Stimulated activated naive CD8-positive, alpha-beta T cell treated with anti-CD3 and anti-CD28 coated beads, Interleukin-15, amount 100 ng/mL, for 72 hours (primary cell): ENCODE measurements around the gene SLC12A6.
A peak's percentile ranks its signal among the peaks of the same experiment; 100 is the strongest.
"Not testable (repeated sequence)": the region's sequence is repeated elsewhere in the genome, so short reads cannot be mapped to it uniquely, and the experiment has no call there.

Experiments
- ATAC-seq: fragments of 150-1000 bp; cut with Tn5 transposase; 2 replicates; pipeline ENCODE4 v1.10.0; 2021; ENCODE audit warnings: mild to moderate bottlenecking, moderate library complexity
- DNase-seq, 2 donors: peaks; one replicate each; pipeline ENCODE4 v3.0.0; 2021 to 2022
- H3K27ac Mint-ChIP-seq, 2 donors: one replicate each; pipeline ENCODE4 v1.8.0; 2022; ENCODE audit warnings: mild to moderate bottlenecking in 2 of 2, mixed read lengths in 2 of 2, moderate library complexity in 2 of 2
- H3K27me3 Mint-ChIP-seq: one replicate; pipeline ENCODE4 v1.8.0; 2022; ENCODE audit warnings: mixed read lengths
- H3K4me1 Mint-ChIP-seq: one replicate; pipeline ENCODE4 v1.8.0; 2022; ENCODE audit warnings: mild to moderate bottlenecking, mixed read lengths
- H3K4me3 Mint-ChIP-seq, 2 donors: one replicate each; pipeline ENCODE4 v1.8.0; 2022; ENCODE audit warnings: mild to moderate bottlenecking in 2 of 2, mixed read lengths in 2 of 2, moderate library complexity in 1 of 2
- H3K9me3 Mint-ChIP-seq, 2 donors: one replicate each; pipeline ENCODE4 v1.8.0; 2022; ENCODE audit warnings: mixed read lengths in 2 of 2

The SLC12A6 gene

DNA sequence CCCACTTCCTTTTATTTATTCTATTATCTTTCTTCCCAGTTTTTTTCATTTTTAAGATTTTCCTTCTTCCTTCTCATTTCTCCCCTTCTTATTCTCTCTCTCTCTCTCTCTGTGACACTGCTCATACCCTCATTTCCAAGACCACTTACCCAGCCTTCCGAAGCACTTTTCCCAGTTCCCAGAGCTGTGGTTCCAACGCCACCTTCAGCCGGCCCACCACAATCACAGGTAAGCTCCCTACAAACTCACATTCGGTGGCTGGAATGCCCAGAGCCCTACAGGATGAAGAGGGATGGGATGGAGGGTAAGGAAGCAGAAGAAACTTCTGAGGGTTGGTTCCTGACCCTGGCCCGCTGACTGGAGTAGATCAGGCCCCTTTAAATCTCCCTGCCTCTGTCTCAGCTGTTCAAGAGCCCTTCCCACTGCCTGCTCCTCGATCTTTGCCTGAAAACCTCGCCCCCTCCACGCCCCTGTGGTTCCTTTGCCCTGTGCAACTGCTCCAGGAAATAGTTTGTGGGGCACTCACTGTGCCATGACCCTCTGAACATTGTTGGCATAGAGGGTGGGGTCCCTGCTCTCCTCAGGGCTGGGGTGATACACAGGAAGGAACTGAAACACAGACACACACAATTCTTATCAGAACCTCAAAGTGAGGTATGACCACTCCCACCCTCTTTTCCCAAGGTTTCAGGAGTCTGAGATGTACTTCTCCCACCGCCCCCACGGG is 24.6 kb upstream of the SLC12A6 start:
- H3K4me3 Mint-ChIP-seq: no peak overlapping the region
- ATAC-seq (no peak), DNase-seq (no peak)
- H3K4me1 Mint-ChIP-seq: peaks cover 23% of the 10 kb centered on the region
- no peaks in the 10 kb centered on the region for H3K9me3 Mint-ChIP-seq
- no peaks in the 10 kb centered on the region for H3K27me3 Mint-ChIP-seq
- peak overlapping the region in 1 of 2 donors; percentile 53 for H3K27ac Mint-ChIP-seq

DNA sequence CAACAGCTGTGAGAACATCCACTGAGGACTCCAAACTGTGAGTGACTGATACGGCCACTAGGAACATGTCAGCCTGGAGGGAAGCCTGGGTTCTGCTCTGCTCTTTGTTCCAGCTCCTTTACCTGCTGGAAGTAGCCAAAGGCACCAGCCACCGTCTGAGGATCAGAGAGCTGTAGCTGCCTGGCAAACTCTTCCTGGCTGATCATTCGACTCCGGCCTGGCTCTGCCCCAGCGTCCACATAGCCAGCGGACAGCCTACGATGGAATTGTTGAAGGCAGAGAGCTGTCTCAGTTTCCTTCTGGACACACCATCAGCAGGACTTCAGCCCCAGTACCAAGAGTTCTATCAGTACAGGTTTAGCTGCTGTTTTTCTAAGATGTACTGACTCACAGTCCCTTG is 23.7 kb upstream of the SLC12A6 start:
- no peak for DNase-seq
- H3K4me3 Mint-ChIP-seq: no peak overlapping the region
- no peaks in the 10 kb centered on the region for H3K27me3 Mint-ChIP-seq
- peaks cover 18% of the 10 kb centered on the region for H3K4me1 Mint-ChIP-seq
- H3K27ac Mint-ChIP-seq: no peak overlapping the region
- no peak for ATAC-seq
- H3K9me3 Mint-ChIP-seq: no peaks in the 10 kb centered on the region

DNA sequence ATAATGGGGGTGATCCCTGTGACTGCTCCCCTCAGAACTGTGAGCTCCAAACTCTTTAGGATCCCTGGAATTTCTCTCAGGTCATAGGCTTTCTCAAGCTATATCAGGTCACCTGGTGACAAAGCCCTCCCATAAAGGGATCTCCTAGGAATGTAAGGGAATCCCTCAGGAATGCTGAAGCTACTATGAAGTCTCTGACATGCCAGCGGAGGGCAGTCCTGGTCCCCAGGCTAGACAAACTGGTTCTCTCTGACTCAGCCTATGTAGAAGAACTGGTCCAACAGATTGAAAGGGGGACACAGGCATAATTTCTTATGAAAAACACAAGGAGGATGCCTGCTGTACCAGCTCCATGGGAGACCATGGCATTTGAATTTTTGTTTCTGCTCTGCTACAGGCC is 22.7 kb upstream of the SLC12A6 start:
- Mint-ChIP-seq H3K27ac (no peak overlapping the region), H3K27me3 (no peaks in the 10 kb centered on the region), H3K4me1 (peaks cover 8% of the 10 kb centered on the region), H3K4me3 (no peak overlapping the region), H3K9me3 (no peaks in the 10 kb centered on the region)
- DNase-seq: no peak
- no peak for ATAC-seq

DNA sequence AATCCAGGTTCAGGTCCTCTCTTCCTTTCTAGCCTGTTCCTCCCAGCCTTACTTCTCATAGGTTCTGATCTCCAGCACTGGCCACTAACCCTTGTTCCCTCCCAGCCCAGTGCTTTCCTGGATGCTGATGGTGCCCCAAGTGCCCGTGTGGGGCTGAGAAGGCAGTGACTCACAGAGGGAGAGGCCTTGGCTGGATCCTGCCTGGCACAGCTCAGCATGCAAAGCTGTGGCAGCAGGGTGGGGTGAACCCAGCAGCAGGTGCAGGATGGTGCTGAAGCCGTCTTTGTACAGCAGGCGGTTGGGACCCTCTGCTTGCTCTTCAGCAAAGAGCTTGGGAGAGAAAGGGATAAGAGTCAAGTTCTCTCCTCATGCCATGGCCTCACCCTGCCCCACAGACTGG is 21.8 kb upstream of the SLC12A6 start:
- Mint-ChIP-seq H3K4me1 (no peaks in the 10 kb centered on the region), H3K9me3 (no peaks in the 10 kb centered on the region), H3K27ac (peak overlapping the region in 1 of 2 donors; percentile 85), H3K27me3 (no peaks in the 10 kb centered on the region), H3K4me3 (no peak overlapping the region)
- ATAC-seq (no peak), DNase-seq (no peak)

DNA sequence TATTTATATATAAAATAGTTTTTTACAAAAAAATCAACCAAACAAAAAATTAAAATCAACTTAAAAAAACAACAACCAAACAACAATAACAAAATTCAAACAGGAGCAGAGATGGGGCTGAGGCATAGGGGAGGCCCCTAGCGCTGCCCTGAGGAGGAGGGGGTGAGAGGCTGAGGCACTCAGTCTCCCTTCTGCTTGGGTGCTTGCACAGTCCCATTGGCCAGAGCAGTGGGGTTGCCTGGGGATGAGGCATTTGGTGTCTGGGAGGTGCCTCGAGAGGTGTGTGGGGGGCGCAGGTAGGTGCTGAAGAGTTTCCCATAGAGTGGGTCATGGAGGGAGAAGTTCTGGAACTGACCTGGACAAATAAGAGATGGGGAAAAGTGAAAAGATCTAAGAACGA is 21.4 kb upstream of the SLC12A6 start:
- Mint-ChIP-seq H3K27me3 (no peaks in the 10 kb centered on the region), H3K4me1 (no peaks in the 10 kb centered on the region), H3K27ac (peak overlapping the region in 1 of 2 donors; percentile 5), H3K4me3 (no peak overlapping the region), H3K9me3 (no peaks in the 10 kb centered on the region)
- ATAC-seq: no peak
- DNase-seq: no peak

DNA sequence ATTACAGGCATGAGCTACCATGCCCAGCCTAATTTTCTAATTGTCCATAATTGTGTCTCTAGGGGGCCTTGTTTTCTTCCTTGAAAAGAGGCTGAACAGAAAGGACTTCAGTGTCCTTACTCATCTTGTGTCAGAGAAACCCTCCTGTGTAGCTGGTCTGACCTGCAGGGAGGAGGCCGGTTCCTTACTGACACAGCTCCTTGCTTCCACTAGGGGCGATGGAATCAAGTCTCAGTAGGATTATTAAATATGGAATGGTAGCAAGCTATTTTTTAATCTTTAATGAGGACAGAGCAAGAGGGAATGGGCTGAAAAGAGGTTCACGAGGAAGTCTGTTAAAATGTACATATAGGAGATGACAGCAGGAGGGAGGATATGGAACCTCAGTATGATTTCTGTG is 20.8 kb upstream of the SLC12A6 start:
- Mint-ChIP-seq H3K4me1 (no peaks in the 10 kb centered on the region), H3K27ac (peak overlapping the region; percentile 28 to 31), H3K27me3 (no peaks in the 10 kb centered on the region), H3K9me3 (no peaks in the 10 kb centered on the region), H3K4me3 (no peak overlapping the region)
- DNase-seq (no peak), ATAC-seq (no peak)

DNA sequence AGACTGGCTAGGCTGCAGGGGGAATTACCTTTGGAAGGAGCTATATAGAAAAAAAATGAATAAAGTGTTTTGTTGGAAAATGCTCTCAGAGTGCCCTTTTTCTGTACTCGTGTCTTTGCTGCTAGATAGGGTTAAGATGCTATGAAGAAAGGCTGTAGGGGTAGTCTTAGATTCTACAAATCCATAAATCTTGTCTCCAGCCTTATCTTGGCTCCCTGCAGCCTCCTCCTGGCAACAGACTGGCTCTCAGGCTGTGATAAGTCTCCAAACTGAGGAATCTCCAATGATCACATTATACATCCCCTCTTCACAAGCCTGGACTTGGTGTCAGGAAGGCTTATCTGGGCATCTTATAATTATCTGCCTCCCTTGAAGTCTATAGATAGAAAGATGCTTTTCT is 20.1 kb upstream of the SLC12A6 start:
- Mint-ChIP-seq H3K4me1 (no peaks in the 10 kb centered on the region), H3K9me3 (no peaks in the 10 kb centered on the region), H3K27ac (no peak overlapping the region), H3K4me3 (no peak overlapping the region), H3K27me3 (no peaks in the 10 kb centered on the region)
- no peak for DNase-seq
- no peak for ATAC-seq

DNA sequence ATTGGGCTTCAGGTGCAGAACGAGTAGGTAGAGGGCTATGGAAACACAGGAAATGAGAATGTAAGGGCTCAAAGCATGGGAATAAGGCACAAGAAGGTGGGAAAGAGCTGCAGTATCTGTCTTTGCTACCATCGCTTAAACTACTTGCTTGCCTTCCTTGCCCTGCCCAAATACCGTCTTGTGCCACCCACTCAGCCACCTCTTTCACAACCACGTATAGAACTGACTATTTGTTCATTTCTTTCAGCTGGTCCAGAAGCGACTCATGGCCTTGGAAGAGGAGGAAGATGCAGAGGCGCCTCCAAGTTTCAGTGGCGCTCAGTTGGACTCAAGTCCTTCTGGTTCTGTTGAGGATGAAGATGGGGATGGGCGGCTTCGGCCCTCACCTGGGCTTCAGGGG is 17.7 kb upstream of the SLC12A6 start:
- Mint-ChIP-seq H3K4me1 (no peaks in the 10 kb centered on the region), H3K27ac (no peak overlapping the region), H3K27me3 (no peaks in the 10 kb centered on the region), H3K4me3 (no peak overlapping the region), H3K9me3 (no peaks in the 10 kb centered on the region)
- no peak for ATAC-seq
- no peak for DNase-seq

DNA sequence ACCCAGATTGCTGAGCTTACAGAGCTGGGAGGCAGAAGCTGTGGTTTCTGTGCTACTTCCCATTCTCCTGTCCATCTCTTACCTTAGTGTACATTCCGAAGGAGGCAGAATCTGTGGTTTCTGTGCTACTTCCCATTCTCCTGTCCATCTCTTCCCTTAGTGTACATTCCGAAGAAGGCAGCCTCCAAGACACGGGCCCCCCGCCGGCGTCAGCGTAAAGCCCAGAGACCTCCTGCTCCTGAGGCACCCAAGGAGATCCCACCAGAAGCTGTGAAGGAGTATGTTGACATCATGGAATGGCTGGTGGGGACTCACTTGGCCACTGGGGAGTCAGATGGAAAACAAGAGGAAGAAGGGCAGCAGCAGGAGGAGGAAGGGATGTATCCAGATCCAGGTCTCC is 16.7 kb upstream of the SLC12A6 start:
- Mint-ChIP-seq H3K27me3 (no peaks in the 10 kb centered on the region), H3K4me1 (no peaks in the 10 kb centered on the region), H3K27ac (no peak overlapping the region), H3K4me3 (no peak overlapping the region), H3K9me3 (no peaks in the 10 kb centered on the region)
- ATAC-seq (no peak), DNase-seq (no peak)

DNA sequence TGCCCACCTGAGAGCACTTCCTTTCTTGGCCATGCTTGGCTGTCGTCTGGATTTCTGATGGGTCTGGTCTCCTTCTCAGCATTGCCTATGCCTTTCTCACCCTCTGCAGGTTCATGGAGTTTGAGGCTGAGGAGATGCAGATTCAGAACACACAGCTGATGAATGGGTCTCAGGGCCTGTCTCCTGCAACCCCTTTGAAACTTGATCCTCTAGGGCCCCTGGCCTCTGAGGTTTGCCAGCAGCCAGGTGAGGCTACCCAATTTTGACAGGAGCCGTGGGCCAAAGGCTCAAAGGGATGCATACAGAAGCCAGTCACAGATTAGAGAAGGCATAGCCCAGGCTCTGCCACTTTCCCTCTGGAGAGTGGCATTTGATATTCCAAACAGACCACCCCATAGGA is 16.0 kb upstream of the SLC12A6 start:
- no peaks in the 10 kb centered on the region for H3K4me1 Mint-ChIP-seq
- no peak for ATAC-seq
- no peak overlapping the region for H3K27ac Mint-ChIP-seq

DNA sequence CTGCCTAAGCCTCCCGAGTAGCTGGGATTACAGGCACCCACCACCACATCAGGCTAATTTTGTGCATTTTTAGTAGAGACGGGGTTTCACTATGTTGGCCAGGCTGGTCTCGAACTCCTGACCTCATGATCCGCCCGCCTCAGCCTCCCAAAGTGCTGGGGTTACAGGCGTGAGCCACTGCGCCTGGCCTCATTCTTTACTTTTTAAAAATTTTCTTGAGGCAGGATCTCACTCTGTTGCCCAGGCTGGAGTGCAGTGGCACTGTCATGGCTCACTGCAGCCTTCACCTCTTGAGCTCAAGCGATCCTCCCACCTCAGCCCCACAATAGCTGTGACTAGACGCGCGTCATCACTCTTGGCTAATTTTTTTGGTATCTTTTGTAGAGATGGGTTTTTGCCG is 15.4 kb upstream of the SLC12A6 start:
- H3K4me1 Mint-ChIP-seq, H3K4me3 Mint-ChIP-seq, H3K9me3 Mint-ChIP-seq, ATAC-seq, H3K27ac Mint-ChIP-seq, DNase-seq, H3K27me3 Mint-ChIP-seq: not testable (repeated sequence)

More for the DNA sequence above, 16.0 kb upstream of the SLC12A6 start:
- H3K27me3 Mint-ChIP-seq: no peaks in the 10 kb centered on the region
- no peaks in the 10 kb centered on the region for H3K9me3 Mint-ChIP-seq
- no peak for DNase-seq
- no peak overlapping the region for H3K4me3 Mint-ChIP-seq

DNA sequence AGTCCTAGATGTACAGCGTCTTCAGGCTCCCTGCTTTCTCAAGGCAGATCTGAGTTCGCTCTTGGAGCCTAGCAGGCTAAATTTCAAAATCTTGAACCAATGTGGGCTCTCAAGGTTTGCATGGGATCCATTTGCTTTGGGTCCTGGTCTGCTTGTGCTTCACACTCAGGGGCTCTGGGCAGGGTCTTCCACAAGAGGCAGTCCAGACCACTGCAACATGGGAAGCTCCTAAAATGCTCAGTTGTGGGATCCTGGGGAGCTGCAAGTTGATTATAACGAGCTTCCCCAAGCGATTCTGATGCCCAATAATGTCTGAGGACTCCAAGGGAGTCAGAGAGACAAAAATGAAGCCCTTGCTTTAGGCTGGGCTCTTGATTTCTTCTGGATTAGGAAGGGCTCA is 12.2 kb upstream of the SLC12A6 start:
- Mint-ChIP-seq H3K27me3 (no peaks in the 10 kb centered on the region), H3K4me3 (no peak overlapping the region), H3K27ac (no peak overlapping the region), H3K4me1 (no peaks in the 10 kb centered on the region), H3K9me3 (no peaks in the 10 kb centered on the region)
- ATAC-seq (no peak), DNase-seq (no peak)

DNA sequence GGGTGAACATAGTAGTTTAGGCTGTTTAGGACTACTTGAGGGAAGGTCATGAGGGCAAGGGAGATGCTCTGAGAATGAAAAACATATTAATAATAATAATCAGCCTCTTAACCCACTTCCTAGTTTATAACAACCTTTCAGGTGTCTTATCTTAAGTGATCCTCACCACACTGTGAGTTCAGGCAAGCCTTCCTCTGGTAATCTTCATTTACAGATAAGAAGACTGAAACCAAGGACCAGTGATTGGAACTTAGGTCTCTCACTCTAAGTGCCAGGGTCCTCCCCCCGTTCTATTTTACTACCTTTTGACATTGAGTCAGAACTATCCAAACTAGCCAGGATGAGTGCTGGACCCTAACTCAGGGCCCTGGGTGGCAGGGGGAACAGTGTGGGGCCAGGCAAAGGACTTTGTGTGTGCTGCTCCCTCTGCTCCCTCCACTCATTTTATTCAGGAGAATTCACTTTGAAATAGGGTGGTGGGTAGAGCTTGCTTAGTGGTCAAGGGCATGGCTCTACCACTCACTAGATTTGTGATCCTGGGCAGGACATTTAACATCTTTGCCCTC is 11.2 kb upstream of the SLC12A6 start:
- DNase-seq (no peak), ATAC-seq (no peak)
- Mint-ChIP-seq H3K4me3 (no peak overlapping the region), H3K27ac (no peak overlapping the region), H3K27me3 (no peaks in the 10 kb centered on the region), H3K9me3 (no peaks in the 10 kb centered on the region), H3K4me1 (no peaks in the 10 kb centered on the region)

DNA sequence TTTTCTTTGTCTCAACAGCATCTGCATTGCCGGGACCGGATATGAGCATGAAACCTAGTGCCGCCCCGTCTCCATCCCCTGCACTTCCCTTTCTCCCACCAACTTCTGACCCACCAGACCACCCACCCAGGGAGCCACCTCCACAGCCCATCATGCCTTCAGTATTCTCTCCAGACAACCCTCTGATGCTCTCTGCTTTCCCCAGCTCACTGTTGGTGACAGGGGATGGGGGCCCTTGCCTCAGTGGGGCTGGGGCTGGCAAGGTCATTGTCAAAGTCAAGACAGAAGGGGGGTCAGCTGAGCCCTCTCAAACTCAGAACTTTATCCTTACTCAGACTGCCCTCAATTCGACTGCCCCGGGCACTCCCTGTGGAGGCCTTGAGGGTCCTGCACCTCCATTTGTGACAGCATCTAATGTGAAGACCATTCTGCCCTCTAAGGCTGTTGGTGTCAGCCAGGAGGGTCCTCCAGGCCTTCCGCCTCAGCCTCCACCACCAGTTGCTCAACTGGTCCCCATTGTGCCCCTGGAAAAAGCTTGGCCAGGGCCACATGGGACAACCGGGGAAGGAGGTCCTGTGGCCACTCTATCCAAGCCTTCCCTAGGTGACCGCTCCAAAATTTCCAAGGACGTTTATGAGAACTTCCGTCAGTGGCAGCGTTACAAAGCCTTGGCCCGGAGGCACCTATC is 10.5 kb upstream of the SLC12A6 start:
- ATAC-seq (no peak), DNase-seq (no peak)
- H3K4me3 Mint-ChIP-seq: no peak overlapping the region
- no peaks in the 10 kb centered on the region for H3K4me1 Mint-ChIP-seq
- no peak overlapping the region for H3K27ac Mint-ChIP-seq
- H3K27me3 Mint-ChIP-seq: no peaks in the 10 kb centered on the region
- no peaks in the 10 kb centered on the region for H3K9me3 Mint-ChIP-seq

DNA sequence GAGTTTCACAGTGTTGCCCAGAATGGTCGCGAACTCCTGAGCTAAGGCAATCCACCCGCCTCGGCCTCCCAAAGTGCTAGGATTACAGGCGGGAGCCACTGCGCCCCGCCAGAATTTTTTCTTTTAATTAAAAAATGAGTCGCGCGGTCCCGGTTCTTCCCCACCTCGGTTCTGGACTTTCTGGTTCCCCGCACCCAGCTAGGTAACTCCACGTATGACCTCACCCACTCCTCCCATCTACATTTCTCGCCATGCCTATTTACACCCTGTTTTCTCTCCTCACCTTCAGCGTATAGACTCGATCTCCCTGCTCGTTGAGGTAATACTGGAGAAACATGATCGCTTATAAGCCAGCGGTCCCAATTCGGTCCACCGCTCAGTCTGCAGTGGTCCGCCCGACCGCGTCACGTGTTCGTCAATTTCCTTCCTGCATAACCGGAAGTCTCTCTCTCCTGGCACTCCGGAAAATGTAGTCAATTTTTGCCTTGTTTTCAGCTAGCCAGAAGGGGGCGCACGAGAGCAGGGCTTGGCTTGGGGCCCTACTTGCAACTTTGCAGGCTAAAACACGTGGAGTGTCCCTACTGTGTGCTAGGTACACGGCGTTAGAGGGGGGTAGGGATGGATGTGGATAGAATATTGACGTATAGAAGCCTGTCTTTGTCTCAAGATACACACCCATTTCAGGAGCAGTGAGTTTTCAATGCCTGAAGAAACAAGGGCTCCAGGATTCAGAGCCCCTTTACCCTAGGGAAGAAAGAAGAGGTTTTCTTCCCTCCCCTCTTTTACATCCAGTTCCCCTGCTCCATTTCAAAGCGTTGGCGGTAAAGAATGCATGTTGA is 5.4 kb upstream of the SLC12A6 start, which contains the start of the genes NOP10 and NUTM1:
TSS of gene NOP10 (minus strand) at position 400 of the 839 bp plus-strand sequence. CDS start at position 337, 63 bp downstream.
TSS of gene NUTM1 (plus strand) at position 579 of the 839 bp plus-strand sequence. CDS start 382 bp downstream, outside the sequence.
- peak; percentile 92 for ATAC-seq
- no peak within 1 kb of the TSS for H3K4me3 Mint-ChIP-seq
- H3K27me3 Mint-ChIP-seq: no peaks in the 10 kb centered on the region
- peak within 1 kb of the TSS in 1 of 2 donors; percentile 83 for H3K27ac Mint-ChIP-seq
- peaks cover 34% of the 10 kb centered on the region for H3K4me1 Mint-ChIP-seq
- peak; percentile 89 to 94 for DNase-seq
- peaks cover 0 to 5% of the 10 kb centered on the region in 2 donors for H3K9me3 Mint-ChIP-seq
